GM21529 (cell line): Measurements from ENCODE around the gene FGD4.

Source experiments
- ATAC-seq: cut with Tn5 transposase; IDR thresholded peaks from one replicate; pipeline ENCODE4 v1.9.1; 2021; ENCODE audit not compliant: unreplicated experiment

The FGD4 gene

DNA sequence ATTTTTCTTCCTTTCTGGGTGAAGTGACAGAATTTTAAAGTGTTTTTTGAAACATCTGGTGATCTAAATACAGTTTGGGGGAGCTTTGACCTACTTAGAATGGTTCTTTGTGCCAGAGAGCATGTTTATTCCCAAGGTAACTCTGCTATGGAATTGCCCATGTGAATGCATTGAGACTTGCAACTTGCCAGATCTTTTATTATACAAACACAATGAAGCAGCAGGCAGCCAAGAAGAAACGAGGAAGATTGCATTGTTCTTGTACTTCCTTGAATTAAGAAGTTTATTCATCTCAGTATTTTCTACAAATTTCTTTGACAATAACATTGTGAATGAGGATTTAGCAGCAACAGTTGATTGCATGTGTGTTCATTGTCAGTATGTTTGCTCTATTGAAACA, 55.5 kb downstream of the FGD4 start:
- no peak for ATAC-seq

DNA sequence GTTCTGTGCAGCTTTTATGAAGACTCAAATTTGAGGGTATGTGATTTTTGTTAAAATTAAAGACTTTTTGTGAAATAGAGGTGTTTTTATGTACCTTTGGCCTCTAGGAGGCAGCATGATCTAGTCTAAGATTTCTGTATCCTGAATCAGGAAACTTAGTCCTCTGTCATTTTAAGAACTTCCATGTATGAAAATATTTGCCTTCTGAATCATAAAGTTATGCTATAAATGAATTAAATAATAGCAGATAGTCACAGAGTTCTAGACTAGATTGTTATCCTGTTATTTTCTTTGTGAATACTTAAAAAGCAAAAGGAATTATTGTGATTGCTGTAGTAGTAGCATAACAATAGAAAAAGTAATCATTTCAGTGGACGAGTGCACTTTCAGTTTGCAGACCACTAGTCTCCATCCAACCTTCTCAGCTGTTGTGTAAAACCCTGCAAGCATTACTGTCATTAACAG, 56.3 kb downstream of the FGD4 start:
- peak; percentile 69 for ATAC-seq

DNA sequence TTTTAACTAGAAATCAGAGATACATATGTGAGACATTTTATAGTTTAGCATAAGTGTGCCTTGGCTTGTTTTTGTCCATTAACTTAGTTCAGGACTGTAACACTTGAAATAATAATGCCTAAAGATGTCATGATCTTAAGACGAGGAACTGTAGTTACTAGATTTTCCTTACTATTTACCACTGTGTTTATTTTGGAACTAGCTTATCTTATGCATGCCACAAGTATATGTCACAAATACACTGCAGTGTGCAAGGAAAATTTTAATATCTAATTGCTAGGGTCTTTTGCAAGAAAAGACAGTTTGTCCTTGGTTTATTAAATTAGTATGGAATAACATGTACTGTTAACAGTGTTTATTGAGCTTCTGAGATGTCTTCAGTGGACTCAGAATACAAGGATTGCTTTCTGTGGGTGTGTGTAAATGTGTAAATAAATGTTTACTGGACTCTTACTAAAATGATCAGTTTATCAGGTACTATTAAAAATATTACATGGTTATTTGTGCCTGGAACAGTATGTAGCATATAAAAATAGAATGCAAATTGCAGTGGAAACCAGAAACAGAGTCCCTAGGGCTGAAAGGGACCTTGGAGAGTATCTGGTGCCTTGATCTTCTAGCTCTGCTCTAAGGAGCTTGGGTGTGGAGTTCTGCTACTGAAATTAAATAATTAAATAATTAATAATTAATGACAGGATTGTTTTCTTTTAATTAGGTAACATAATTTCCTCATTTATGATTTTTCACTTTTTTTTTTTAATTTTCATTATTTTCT, 58.1 kb downstream of the FGD4 start:
- no peak for ATAC-seq

DNA sequence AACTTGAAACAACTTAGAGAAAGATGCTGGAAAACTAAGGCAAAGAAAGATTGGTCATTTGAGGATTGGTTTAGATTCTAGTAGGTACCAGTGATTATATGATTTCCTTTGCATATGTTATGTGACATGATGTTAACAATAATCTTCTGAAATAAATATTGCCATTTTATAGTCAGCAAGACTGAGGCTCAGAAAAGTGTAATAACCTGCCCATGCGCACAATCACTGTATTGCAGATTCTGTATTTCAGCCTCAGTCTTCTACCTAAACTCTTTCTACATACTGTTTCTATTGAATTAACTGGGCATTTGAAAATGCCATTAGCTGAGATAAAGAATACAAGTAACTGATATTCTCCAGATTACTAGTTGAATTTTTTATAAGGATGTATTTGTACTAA, 61.3 kb downstream of the FGD4 start:
- no peak for ATAC-seq

DNA sequence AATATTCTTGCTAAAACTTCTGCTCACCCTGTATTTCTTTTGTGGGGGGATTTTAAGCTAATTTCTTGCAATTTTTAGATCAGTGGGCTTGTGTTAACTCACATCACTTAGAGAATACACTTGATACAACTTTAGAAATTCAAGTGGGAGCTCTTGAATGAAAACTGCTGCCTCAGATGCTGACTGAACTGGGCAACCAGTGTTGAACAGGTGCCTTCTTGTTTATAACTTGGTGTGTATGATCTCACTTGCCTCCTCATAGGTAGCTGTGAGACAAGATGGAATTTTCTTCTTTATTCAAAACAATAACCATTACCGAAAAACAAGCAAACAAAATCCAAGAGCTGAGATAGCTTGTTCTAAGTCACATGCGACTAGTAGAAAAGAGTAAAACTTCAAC, 63.5 kb downstream of the FGD4 start:
- ATAC-seq, result no peak

DNA sequence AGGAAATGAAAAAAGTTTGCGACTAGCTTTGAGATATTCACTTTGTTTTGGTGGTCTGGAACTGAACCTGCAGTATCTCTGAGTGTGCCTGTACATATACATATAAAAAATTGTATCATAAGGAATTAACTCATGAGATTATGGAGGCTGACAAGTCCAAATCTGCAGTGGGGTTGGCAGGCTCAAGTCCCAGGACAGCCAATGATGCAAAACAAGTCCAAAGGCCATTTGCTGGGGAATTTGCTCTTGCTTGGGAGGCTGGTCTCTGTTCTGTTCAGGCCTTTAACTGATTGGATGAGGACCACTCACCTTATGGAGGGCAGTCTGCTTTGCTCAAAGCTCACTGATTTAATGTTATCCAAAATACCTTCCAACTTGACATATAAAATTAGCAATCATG, 66.8 kb downstream of the FGD4 start:
- ATAC-seq, result no peak

DNA sequence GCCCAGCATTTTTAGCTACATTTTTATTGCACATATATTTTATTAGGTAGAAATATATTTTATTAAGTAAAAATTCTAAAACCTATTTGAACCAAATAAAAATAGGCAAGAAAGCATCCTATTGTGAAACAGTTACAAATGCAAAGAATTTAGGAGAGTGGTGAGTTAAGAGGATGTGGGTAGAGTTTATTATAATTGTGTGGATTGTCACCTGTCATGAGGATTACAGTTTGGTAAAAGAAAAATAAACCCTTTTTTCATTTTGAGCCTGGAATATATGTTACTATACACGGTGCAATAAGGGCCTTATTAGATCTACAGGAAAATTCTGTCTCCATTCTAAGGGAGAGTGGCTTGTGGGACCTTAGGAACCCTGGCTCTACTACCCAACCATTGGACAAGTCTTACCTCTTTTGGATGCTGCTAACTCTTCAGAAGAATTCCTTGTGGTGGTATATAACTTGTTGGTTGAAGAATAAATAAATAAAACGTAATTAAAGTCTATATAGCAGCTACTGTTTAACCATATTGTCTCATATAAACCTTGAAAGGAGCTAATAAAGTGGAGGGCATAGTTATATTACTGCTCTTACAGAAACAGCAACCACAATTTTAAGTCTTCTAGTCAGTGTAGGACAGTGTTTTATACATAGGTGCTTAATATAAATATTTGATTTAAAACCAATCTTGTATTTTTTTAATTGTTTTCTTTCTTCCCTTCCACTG, 67.8 kb downstream of the FGD4 start:
- no peak for ATAC-seq

DNA sequence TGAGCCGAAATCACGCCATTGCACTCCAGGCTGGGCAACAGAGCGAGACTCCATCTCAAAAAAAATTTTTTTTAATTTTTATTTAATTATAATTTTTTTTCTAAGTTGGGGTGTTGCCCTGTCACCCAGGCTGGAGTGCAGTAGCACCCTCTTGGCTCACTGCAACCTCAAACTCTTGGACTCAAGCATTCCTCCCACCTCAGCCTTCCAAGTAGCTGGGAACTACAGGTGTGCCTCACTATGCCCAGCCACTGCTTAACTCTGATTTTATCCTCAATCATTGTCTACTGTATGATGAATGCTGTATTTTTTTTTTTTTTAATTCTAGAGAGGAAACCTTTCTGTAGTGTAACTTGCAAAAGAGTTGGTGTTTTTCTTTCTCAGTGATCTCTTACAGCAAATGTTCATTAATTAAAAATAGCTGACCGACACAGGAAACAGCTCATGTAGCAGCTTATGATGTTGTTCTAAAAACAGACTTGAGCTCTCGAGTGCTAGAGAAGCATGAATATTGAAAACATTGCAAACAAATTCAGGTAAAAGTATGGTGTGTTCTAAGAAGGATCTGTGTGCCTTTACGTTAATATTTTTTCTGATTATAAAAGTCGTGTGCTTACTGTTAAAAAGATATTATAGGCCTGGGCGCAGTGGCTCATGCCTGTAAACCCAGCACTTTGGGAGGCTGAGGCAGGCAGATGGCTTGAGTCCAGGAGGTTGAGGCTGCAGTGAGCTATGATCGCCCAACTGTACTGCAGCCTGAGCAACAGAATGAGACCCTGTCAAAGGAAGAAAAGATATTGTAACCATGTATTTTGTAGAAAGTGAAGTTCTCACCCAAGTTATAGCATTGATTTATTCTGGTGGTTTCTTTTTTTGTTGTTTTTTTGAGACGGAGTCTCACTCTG, 68.9 kb downstream of the FGD4 start:
- peak; percentile 65 for ATAC-seq

DNA sequence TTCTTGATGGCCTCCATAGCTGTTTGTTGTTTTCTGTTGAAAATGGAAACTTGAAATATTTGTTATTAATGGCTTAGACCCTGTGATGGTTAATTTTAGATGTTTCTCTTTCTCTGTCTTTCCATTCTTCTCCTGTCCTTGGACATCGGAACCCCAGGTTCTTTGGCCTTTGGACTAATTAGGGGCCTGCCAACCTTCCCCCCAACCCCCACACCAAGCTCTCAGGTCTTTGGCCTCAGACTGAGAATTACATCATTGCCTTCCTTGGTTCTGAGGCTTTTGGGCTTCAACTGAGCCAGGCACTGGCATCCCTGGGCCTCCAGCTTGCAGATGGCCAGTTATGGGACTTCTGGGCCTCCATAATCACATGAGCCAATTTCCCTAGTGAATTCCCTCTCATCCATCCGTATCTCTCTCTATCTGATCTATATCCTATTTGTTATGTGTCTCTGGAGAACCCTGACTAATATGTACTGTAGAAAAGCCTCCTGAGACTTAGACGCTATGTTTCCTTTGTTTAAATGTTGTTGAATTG, 71.6 kb downstream of the FGD4 start:
- no peak for ATAC-seq

DNA sequence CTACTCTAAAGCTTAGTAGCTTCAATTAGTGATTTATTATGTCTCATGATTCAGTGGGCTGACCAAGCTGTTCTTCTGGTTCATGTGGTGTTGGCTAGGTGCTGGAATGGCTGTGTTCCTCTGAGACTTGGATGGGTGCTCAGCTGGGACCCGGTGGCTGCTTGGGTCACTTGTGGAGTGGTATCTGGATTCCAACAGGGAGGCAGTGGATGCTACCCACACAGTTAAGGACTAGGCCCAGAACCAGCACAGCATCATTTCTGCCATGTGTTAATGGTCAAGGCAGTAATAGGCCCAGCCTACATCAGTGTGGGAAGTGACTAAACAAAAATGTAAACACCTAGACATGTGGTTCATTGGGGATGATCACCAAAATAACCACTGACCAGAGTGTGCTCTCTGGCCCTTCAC, 72.2 kb downstream of the FGD4 start:
- ATAC-seq, result no peak

DNA sequence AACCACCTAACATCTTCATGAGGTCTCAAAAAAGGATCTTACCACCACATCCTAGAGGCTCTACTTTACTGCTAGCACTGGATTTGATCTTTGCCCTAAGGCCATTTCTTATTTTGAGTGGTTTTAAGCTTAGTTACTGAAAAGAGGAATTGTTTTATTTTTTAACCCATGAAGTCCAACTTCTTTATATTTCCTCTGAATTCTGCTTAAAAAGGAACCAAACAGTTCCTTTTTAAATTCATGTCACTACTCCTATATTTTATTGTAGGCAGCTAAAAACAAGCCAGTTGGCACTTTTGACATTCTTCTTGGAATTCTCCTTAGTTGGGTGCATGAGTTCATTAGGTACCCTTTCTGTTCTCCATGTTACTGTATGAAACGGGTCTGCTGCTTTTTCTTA, 76.4 kb downstream of the FGD4 start:
- no peak for ATAC-seq

DNA sequence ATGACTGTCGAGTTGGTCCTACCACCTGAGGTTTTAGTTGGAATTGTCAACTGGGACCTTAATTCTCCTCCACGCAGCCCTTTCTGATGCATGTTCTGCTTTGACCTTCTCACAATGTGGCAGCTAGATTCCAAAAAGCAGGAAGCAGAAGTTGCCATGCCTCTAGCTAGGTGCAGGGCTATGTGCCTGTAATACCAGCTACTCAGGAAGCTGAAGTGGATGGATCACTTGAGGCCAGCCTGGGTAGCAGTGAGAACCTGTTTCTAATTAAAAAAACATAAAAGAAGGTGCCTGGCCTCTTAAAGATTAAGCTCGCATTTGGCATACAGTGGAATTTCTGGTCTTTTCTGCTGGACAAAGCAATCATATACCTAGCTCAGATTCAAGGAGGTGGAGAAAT, 77.1 kb downstream of the FGD4 start:
- no peak for ATAC-seq

DNA sequence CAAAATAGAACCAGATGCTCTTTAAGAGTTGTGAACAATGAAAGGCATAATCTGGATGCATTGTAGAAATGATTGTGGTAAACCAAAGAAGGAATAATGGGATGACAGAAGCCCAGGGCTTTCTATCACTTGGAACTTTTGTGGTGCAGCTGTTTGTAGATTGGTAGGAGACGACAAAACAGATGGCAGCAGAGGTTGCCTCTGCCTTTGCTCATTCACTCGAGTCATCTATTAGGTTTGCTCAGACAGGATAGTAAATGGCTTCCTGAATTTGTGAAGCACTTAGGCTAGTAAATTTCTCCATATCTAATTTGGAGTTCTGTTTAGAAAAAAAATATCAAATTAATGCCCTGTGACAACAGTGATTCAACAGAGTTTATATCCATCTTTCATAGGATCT, 78.4 kb downstream of the FGD4 start:
- ATAC-seq, result no peak

DNA sequence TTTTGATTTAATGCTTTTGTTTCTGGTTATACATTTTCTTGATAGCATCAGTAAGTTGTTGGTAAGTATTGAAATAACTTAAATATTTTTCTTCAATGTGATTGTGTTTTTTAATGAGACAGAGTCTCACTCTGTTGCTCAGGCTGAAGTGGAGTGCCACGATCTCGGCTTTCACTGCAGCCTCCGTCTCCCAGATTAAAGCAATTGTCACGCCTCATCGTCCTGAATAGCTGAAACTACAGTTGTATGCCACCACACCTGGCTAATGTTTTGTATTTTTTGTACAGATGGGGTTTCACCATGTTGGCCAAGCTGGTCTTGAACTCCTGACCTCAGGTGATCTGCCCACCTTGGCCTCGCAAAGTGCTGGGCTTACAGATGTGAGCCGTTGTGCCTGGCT, 78.8 kb downstream of the FGD4 start:
- ATAC-seq, result no peak

DNA sequence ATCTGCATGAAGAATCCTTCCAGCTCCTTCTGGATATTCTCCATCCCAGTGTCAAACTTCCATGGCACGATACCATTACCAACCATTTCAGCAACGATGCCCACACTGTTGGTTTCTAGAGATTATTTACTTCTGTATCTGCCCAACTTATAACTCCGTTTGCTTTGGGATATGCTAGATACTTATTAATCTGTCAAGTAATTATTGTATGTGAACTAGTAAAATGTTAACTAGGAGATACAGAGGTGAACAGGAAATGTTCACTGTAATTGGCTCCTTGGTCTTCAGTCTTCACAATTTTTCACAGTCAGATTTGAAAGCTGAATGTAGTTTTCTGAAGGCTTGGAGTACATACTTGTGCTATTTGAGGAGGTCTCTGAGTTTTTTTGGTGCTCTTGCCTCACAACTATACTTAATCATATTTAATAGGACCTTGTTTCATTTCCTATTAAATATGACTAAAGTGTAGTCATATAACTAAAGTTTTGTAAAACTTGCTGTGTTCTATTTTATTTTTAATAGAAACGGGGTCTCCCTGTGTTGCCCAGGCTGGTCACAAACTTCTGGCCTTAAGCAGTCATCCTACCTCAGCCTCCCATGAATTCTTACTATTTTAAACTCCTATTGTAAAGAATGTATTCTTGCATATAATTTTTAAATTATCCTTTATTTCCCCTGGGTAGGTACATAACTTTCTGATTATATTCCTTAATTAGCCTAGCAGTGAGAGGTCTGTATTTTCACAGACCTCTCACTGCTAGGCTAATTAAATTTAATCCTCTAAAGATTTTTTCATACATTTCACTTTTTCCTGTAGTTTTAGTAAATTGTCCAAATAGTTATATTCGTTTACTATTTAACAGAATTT, 79.7 kb downstream of the FGD4 start:
- no peak for ATAC-seq

DNA sequence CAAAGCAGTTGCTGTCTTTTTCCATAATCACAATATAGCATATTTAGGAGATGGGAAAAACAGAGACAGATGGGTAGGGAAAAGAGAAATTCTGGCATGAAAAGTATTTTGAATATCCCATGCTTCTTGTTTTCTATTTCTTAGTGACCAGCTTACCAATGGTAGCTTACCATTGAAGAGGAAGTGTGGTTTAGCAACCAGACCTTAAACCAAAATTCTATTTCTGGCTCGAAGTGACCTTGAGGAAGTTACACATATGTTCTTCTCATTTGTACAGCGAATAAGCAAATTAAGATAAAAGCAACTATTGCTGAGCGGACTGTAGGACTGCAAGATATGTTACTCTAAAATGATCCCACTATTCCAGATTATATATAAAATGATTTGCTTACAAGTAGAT, 82.9 kb downstream of the FGD4 start:
- no peak for ATAC-seq

DNA sequence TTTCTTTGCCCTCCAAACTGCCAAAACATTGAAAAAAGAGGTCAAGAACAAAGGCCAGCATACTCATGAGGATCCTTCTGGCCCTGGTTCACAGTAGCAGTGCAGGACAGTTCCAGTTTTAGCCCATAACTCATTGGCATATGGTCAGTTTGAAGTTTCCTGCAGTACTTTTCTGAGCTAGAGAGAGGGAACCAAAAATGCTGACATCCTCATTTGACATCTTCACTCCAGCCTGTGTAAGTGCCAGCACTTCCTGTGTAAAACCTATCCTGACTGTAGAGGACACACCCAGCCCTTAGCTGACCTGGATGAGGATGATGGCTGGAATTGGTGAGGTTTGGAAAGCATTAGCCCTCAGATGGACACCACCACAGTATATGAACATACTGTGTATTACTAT, 84.1 kb downstream of the FGD4 start:
- ATAC-seq, result no peak

DNA sequence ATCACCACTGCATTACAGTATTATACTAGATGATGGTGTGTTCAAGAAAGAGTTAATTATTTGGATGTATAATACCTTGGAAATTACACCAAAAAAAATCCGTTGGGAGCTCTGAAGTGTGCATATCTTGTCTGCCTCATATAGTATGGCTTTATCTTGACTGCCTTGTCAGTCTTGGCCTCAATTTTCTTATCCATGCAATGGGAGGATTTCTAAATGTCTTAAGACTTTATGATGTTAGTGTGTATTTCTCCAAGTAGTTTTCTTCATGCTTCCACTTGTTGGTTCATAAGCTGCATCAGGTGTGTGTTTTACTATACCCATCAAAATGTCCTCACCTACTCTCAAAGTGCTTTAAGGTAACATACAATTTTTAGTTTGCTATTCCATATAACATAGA, 84.6 kb downstream of the FGD4 start:
- no peak for ATAC-seq

DNA sequence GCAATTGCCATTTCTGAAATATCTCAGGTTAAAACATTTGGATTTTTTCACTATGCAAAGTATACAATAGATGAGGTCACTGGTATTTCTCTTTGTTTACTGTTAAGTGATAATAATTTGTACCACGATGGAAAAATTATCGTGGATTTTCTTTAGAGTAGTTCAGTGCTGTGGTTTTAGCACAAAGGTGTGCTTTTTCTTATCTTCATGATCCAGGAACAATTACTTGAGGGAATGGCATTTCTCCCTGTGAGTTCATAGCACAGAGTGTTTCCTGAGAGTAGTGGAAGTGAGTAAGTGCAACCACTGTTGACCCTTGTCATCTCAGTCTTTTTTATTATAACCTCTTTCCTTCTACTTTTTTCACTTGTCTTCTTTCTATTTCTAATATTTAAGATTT, 86.8 kb downstream of the FGD4 start:
- ATAC-seq, result no peak

DNA sequence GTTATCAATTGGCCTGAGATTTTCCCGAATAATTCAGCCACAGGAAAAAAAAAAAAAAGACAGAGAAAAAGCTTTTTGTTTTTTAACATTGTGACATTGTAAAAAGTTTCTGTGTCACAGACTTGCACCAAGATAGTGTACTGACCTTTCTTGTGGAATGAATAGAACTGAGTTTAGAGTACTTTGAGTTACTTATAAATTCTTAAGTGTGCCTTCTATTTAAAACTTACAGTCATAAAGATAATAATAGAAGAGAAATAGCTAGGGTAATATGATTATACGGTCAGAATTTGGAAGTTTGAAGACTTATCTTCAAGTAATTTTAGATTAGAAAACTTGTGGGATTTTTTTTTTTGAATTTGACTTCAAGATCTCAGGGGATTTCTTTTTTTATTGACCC, 88.8 kb downstream of the FGD4 start:
- ATAC-seq, result no peak
